Endothelial cell of umbilical vein (primary cell): Measurements from ENCODE around the gene CCS. TPM values are rescaled to one million over a fixed set of nuclear protein-coding genes. Genes with fewer than 3 reads are reported as not detected.
"Not testable (repeated sequence)": the region's sequence is repeated elsewhere in the genome, so short reads cannot be mapped to it uniquely, and the experiment has no call there.

ENCODE experiments used
- BruUV-seq: library from RNA; stranded (reverse); fragments of 400-500 nt; replicated peaks from 2 replicates; lab custom pipeline; 2021; lab: Mats Ljungman, UMichigan
- CTCF ChIA-PET: fragments of 300-600, 350-600 bp; sonication (Branson Sonifier 250); formaldehyde crosslinking; loops from one replicate; lab custom pipeline; 2021; ENCODE audit warnings: antibody characterized with exemption, inconsistent platforms; lab: Charles Lee
- POLR2A ChIA-PET: fragments of 300-600, 350-600 bp; sonication (Branson Sonifier 250); formaldehyde crosslinking; loops from one replicate; lab custom pipeline; 2021; ENCODE audit warnings: antibody characterized with exemption, inconsistent platforms; lab: Charles Lee
- DNase-seq: peaks from one replicate; pipeline ENCODE4 v3.0.0-alpha.2; 2011; ENCODE audit warnings: low read depth, low spot score
- FAIRE-seq: peaks from 2 replicates; lab custom pipeline; 2011; peaks lifted over from hg19 to GRCh38; lab: Jason Lieb, UNC
- H2AFZ ChIP-seq: 2 replicates; pipeline ENCODE4 v1.6.0; 2012; ENCODE audit warnings: low read depth, low read length, control low read depth, inconsistent platforms
- H3K27ac ChIP-seq: 2 replicates; pipeline ENCODE4 v1.5.1; 2011; ENCODE audit warnings: low read depth, mild to moderate bottlenecking, control low read depth, low read length, moderate library complexity; ENCODE audit not compliant: insufficient read depth
- H3K27me3 ChIP-seq, 2 experiments: 2 replicates each; pipeline versions ENCODE4 v1.6.0 to v1.6.1; 2011; ENCODE audit warnings: low read length in 2 of 2, mixed read lengths in 1 of 2; ENCODE audit not compliant: control insufficient read depth in 2 of 2, insufficient read depth in 2 of 2
- H3K36me3 ChIP-seq, 2 experiments: 2 replicates in 1 of 2; 3 replicates in 1 of 2; pipeline ENCODE4 v1.5.1; 2011; ENCODE audit warnings: low read length in 2 of 2, mild to moderate bottlenecking in 1 of 2, moderate library complexity in 1 of 2; ENCODE audit not compliant: control insufficient read depth in 2 of 2, insufficient read depth in 2 of 2; ENCODE audit errors: extremely low read depth in 1 of 2
- H3K4me1 ChIP-seq: 3 replicates; pipeline ENCODE4 v1.5.1; 2011; ENCODE audit warnings: mild to moderate bottlenecking, low read length; ENCODE audit not compliant: control insufficient read depth, insufficient read depth; ENCODE audit errors: extremely low read depth
- H3K4me2 ChIP-seq: 2 replicates; pipeline ENCODE4 v1.6.1; 2011; ENCODE audit warnings: low read length, control low read depth, mixed read lengths; ENCODE audit not compliant: insufficient read depth
- H3K4me3 ChIP-seq, 3 experiments: fragments of 200-600 bp in 1 of 3; sonication (generic), shearing (Covaris generic) in 1 of 3; replicated peaks in 1 of 3; 2 replicates each; pipeline ENCODE4 v1.5.1; 2011 to 2016; ENCODE audit warnings: control low read depth in 3 of 3, low read length in 3 of 3, mild to moderate bottlenecking in 2 of 3, inconsistent platforms in 1 of 3, low read depth in 1 of 3, moderate library complexity in 1 of 3; ENCODE audit not compliant: insufficient read depth in 1 of 3
- H3K79me2 ChIP-seq: 2 replicates; pipeline ENCODE4 v1.6.0; 2012; ENCODE audit warnings: low read length, inconsistent platforms; ENCODE audit not compliant: control insufficient read depth, insufficient read depth
- H3K9ac ChIP-seq: replicated peaks from 2 replicates; pipeline ENCODE3; 2011; ENCODE audit warnings: low read length, control low read depth; ENCODE audit not compliant: insufficient read depth; ENCODE audit errors: extremely low read depth
- H3K9me1 ChIP-seq: replicated peaks from 3 replicates; pipeline ENCODE4 v1.6.0; 2011; ENCODE audit warnings: mild to moderate bottlenecking, low read length; ENCODE audit not compliant: control insufficient read depth, insufficient read depth; ENCODE audit errors: extremely low read depth
- H3K9me3 ChIP-seq: replicated peaks from 2 replicates; pipeline ENCODE4 v1.5.1; 2012; ENCODE audit warnings: low read length, inconsistent platforms; ENCODE audit not compliant: control insufficient read depth, insufficient read depth
- H4K20me1 ChIP-seq: replicated peaks from 2 replicates; pipeline ENCODE3; 2011; ENCODE audit warnings: mild to moderate bottlenecking, low read length; ENCODE audit not compliant: control insufficient read depth, insufficient read depth; ENCODE audit errors: extremely low read depth
- EZH2 ChIP-seq: IDR thresholded peaks from 2 replicates; pipeline ENCODE4 v1.6.1; 2012; ENCODE audit warnings: borderline replicate concordance, low read depth, mild to moderate bottlenecking, moderate library complexity, low read length, inconsistent platforms; ENCODE audit not compliant: severe bottlenecking
- GATA2 ChIP-seq: IDR thresholded peaks from 2 replicates; pipeline ENCODE4 v1.7.0; 2011; ENCODE audit warnings: low read depth, mild to moderate bottlenecking, moderate library complexity, mixed read lengths, low read length; ENCODE audit not compliant: insufficient read length, insufficient read depth
- MYC ChIP-seq: IDR thresholded peaks from one replicate; pipeline ENCODE4 v1.6.1; 2011; ENCODE audit warnings: mild to moderate bottlenecking, low read depth, low read length
- dilution Hi-C: fragments of 300-500 bp; cut with MboI; formaldehyde crosslinking; loops from one replicate; pipeline ENCODE4 v1.15.0; 2019; ENCODE audit warnings: low sequenced_read_pairs; ENCODE audit not compliant: extremely low pct_ligation_motif_present
- intact Hi-C: fragments of 100-400 bp; cut with micrococcal nuclease; formaldehyde crosslinking; loops from one replicate; pipeline ENCODE4 v1.10.0; 2022
- polyA plus RNA-seq, 4 experiments: library from polyadenylated mRNA; depleted of rRNA in 3 of 4; stranded (reverse) in 3 of 4; unstranded in 1 of 4; fragments of >200 nt; gene quantifications; 2 replicates each; pipeline versions ENCODE4 v1.2.1 to v1.2.3, GENCODE V29; 2011 to 2012; ENCODE audit warnings: missing spikeins in 1 of 4
- total RNA-seq: library from RNA; stranded (reverse); gene quantifications from 2 replicates; pipeline ENCODE4 v1.2.3, GENCODE V29; 2021

The CCS gene
- total and polyA plus RNA-seq, 2 donors (not counting 3 experiments of a cell fraction or from before 2014, with no cell fraction given), result 38.7 to 39.0 TPM

DNA sequence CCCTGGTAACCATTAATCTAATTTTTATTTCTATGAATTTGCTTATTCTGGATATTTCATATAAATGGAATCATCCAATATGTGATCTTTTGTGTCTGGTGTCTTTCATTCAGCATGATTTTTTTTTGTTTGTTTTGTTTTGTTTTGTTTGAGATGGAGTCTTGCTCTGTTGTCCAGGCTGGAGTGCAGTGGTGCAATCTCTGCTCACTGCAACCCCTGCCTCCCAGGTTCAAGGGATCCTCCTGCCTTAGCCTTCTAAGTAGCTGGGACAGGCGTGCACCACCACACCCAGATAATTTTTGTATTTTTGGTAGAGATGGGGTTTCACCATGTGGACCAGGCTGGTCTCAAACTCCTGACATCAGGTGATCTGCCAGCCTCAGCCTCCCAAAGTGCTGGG is 7.5 kb upstream of the CCS start:
- H3K9me1 ChIP-seq, BruUV-seq, H2AFZ ChIP-seq, H3K27ac ChIP-seq, POLR2A ChIA-PET, H3K4me2 ChIP-seq, H3K4me1 ChIP-seq, H3K79me2 ChIP-seq, H3K4me3 ChIP-seq, H4K20me1 ChIP-seq, H3K9ac ChIP-seq, H3K27me3 ChIP-seq, DNase-seq, intact Hi-C loops, H3K36me3 ChIP-seq, FAIRE-seq, dilution Hi-C loops, H3K9me3 ChIP-seq: not testable (repeated sequence)
- CTCF ChIA-PET, result interaction anchor here (3.6 kb wide), 1 partner anchor 92 kb away, joined by 15 read pairs; the partner anchor contains the start of gene RBM4B

DNA sequence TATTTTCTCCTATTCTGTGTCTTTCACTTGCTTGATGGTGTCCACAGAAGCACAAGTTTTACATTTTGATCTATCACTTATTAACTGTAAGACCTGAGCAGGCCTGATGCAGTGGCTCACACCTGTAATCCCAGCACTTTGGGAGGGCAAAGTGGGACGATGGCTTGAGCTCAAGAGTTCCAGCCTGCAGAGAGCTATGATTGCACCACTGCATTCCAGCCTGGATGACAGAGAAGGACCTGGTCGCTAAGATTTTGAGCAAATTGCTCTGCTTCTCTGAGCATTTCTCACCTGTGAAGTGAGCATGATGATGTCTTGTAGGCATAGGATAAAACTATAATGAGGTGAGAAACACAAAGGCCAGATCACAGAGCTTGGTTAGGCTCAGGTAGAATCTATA is 6.8 kb upstream of the CCS start:
- dilution Hi-C loops, result no loop called here

DNA sequence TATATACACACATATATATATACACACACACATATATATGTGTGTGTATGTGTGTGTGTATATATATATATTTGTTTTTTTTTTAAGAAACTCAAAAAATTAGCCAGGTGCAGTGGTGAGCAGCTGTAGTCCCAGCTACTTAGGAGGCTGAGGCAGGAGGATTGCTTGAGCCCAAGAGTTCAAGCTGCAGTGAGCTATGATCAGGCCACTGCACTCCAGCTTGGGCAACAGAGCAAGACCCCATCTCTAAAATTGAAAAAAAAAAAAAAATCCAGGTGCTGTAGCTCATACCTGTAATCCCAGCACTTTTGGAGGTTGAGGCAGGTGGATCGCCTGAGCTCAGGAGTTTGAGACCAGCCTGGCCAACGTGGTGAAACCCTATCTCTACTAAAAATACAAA is 3.7 kb upstream of the CCS start:
- H3K4me2 ChIP-seq, H3K27ac ChIP-seq, dilution Hi-C loops, H3K79me2 ChIP-seq, FAIRE-seq, H3K9me1 ChIP-seq, H3K9me3 ChIP-seq, H3K4me1 ChIP-seq, BruUV-seq, POLR2A ChIA-PET, H3K36me3 ChIP-seq, H3K27me3 ChIP-seq, H4K20me1 ChIP-seq, DNase-seq, H2AFZ ChIP-seq, H3K4me3 ChIP-seq, H3K9ac ChIP-seq, intact Hi-C loops: not testable (repeated sequence)
- CTCF ChIA-PET, result interaction anchor here (1.1 kb wide), 1 partner anchor 89 kb away, joined by 3 read pairs; the partner anchor contains the start of gene RBM4B

More for the DNA sequence above, 6.8 kb upstream of the CCS start:
- no peak overlapping the region for H3K4me3 ChIP-seq
- H3K36me3 ChIP-seq, result no peaks in the 10 kb centered on the region
- H3K9ac ChIP-seq, result no peak overlapping the region
- no peak overlapping the region for H2AFZ ChIP-seq
- peaks cover 0 to 2% of the 10 kb centered on the region in 2 experiments for H3K27me3 ChIP-seq
- H3K9me3 ChIP-seq, result no peaks in the 10 kb centered on the region
- H3K79me2 ChIP-seq, result no peaks in the 10 kb centered on the region
- DNase-seq (no peak), FAIRE-seq (no peak)
- no peak overlapping the region for H3K4me2 ChIP-seq
- no TSS peak for BruUV-seq
- H3K4me1 ChIP-seq, result no peaks in the 10 kb centered on the region
- ChIA-PET CTCF (interaction anchor here (3.6 kb wide), 1 partner anchor 92 kb away, joined by 15 read pairs; the partner anchor contains the start of gene RBM4B), POLR2A (no interaction called here)
- no peaks in the 10 kb centered on the region for H4K20me1 ChIP-seq
- TF ChIP-seq GATA2, result no peak
- no peak for TF ChIP-seq EZH2
- no peak for TF ChIP-seq MYC
- no peaks in the 10 kb centered on the region for H3K9me1 ChIP-seq
- intact Hi-C loops, result no loop called here
- no peak overlapping the region for H3K27ac ChIP-seq
